ENCODE measurements around the gene DCAF10. TPM values are rescaled to one million over a fixed set of nuclear protein-coding genes. Genes with fewer than 3 reads are reported as not detected.
"Not testable (repeated sequence)": the region's sequence is repeated elsewhere in the genome, so short reads cannot be mapped to it uniquely, and the experiment has no call there.

DCAF10 gene
- total RNA-seq, 1 experiment from 2014 or later = 34.8 TPM

DNA sequence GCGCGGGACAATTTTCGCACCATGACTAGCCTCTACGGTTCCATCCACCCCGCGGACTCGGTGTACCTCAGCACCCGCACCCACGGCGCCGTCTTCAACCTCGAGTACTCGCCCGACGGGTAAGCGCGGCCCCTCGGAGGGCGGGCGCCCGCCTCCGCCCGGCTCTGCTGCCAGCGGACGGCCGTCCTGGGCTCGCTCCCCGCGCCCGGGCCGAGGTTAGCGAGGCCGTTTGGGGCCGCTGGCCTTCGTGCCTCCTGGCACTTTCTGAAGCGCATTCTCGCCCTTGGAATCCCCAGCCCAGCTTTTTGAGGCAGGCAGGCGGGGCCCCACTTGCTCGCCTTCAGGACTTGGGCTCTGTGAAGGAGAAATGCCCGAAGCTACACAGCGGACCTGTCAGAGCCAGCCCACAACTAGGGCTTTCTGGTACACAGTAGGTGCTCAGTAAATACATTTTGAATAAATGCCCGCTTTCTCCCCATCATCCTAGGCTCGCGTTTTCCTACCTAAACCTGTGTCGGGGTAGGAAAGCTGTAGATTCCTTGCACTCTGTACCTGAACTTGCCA, 772 bp downstream of the DCAF10 start:
- peak overlapping the region; percentile 98 for H3K9ac ChIP-seq (ENCODE audit: low read length)
- H3K36me3 ChIP-seq (ENCODE audit: insufficient read depth, low read length) = 0 out of 2 replicates have a peak, but pooled peaks cover 3% of the 10 kb centered on the region
- peak overlapping the region; percentile 83; the same call in 1 of the 2 replicates for H2AFZ ChIP-seq (ENCODE audit: low read length)
- H3K9me2 ChIP-seq (replicated peaks; ENCODE audit: insufficient read depth, low read length) = no peaks in the 10 kb centered on the region
- peaks cover 5% of the 10 kb centered on the region; the same call in 1 of the 2 replicates for H4K20me1 ChIP-seq (ENCODE audit: insufficient read depth, low read depth, low read length)
- peak overlapping the region; percentile 85 for H3K4me2 ChIP-seq (ENCODE audit: low read depth, low read length, poor library complexity, severe bottlenecking)
- no peaks in the 10 kb centered on the region for H3K9me3 ChIP-seq (ENCODE audit: low read length)
- H3K27ac ChIP-seq (ENCODE audit: low read length) = peak overlapping the region; percentile 76
- peak overlapping the region; percentile 93 for H3K4me3 ChIP-seq (ENCODE audit: low read length)
- peaks cover 34% of the 10 kb centered on the region for H3K4me1 ChIP-seq (ENCODE audit: low read length)
- H3K27me3 ChIP-seq (ENCODE audit: low read length) = no peaks in the 10 kb centered on the region
- H3K79me2 ChIP-seq (ENCODE audit: low read length) = peaks cover 56% of the 10 kb centered on the region
- DNase-seq = peak; percentile 69

DNA sequence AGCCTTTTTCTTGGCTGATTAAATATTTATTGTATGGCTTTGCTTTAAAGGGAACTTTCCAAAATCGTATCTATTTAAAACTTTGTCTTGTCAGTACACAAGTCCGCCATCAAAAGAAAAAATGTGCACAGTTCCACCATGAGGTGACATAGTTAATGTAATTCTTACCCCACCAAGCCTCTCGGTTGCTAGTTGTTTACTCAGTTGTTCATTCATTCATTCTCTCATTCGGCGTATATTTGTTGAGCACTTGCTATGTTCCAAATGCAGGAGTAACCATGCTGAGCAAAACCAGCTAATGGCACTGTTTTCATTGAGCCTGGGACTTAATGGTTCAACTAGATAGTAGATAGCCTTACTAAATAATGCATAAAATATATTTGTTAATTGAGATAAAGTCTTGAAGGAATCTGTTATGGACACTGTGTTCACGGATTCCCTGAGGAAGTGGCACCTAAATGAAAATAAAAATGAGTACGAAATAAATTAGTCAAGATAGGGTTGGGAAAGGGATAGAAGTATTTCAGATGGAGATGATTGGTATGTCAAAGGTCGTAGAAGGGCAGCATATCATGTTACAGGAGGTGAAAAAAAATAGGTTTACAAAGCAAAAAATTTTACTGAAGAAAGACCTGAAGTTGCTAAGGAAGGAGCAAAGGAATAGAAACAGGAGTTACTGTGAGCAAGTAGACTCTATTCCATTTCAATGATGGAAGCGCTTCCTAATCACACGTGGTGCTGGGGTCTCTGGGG, 1.5 kb downstream of the DCAF10 start:
- DNase-seq = peak; percentile 55
- no peaks in the 10 kb centered on the region for H3K27me3 ChIP-seq (ENCODE audit: low read length)
- no peaks in the 10 kb centered on the region for H3K9me2 ChIP-seq (replicated peaks; ENCODE audit: insufficient read depth, low read length)
- peaks cover 34% of the 10 kb centered on the region for H3K4me1 ChIP-seq (ENCODE audit: low read length)
- peak overlapping the region; percentile 76; the same call in 1 of the 2 replicates for H3K27ac ChIP-seq (ENCODE audit: low read length)
- H3K9me3 ChIP-seq (ENCODE audit: low read length) = no peaks in the 10 kb centered on the region
- 0 out of 2 replicates have a peak, but pooled peaks cover 5% of the 10 kb centered on the region for H3K36me3 ChIP-seq (ENCODE audit: insufficient read depth, low read length)
- H3K9ac ChIP-seq (ENCODE audit: low read length) = peak overlapping the region; percentile 98
- peaks cover 64% of the 10 kb centered on the region for H3K79me2 ChIP-seq (ENCODE audit: low read length)
- peaks cover 5% of the 10 kb centered on the region; the same call in 1 of the 2 replicates for H4K20me1 ChIP-seq (ENCODE audit: insufficient read depth, low read depth, low read length)
- H2AFZ ChIP-seq (ENCODE audit: low read length) = no peak overlapping the region
- peak overlapping the region; percentile 93 for H3K4me3 ChIP-seq (ENCODE audit: low read length)
- peak overlapping the region; percentile 85 for H3K4me2 ChIP-seq (ENCODE audit: low read depth, low read length, poor library complexity, severe bottlenecking)

DNA sequence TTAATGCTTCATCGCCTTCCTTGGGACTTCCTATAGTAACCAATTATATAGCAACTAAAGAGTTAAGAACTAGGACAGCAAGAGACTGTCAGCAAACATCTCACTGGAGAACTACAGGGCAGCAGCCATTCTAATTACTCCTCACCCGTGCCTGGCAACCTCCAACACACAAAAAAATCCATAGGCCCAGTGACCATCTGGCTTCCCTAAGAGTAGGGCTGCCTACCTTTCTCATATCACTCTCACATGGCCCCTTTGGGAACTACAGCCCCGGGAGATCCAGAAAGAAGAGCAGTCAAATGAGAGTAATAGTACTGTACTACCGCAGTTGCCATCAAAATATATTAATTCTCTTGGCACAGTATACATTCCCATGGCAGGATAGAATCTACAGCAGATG, 5.7 kb downstream of the DCAF10 start:
- Histone ChIP-seq H3K27me3 (ENCODE audit: low read length) (no peaks in the 10 kb centered on the region), H3K27ac (ENCODE audit: low read length) (no peak overlapping the region), H3K4me2 (ENCODE audit: low read depth, low read length, poor library complexity, severe bottlenecking) (no peak overlapping the region), H3K4me3 (ENCODE audit: low read length) (no peak overlapping the region), H4K20me1 (ENCODE audit: insufficient read depth, low read depth, low read length) (peaks cover 5% of the 10 kb centered on the region; the same call in 1 of the 2 replicates), H3K4me1 (ENCODE audit: low read length) (peaks cover 22% of the 10 kb centered on the region), H3K36me3 (ENCODE audit: insufficient read depth, low read length) (0 out of 2 replicates have a peak, but pooled peaks cover 5% of the 10 kb centered on the region), H3K9me3 (ENCODE audit: low read length) (no peaks in the 10 kb centered on the region), H3K9me2 (replicated peaks; ENCODE audit: insufficient read depth, low read length) (no peaks in the 10 kb centered on the region), H3K9ac (ENCODE audit: low read length) (no peak overlapping the region), H3K79me2 (ENCODE audit: low read length) (peaks cover 91% of the 10 kb centered on the region), H2AFZ (ENCODE audit: low read length) (no peak overlapping the region)
- DNase-seq = no peak

DNA sequence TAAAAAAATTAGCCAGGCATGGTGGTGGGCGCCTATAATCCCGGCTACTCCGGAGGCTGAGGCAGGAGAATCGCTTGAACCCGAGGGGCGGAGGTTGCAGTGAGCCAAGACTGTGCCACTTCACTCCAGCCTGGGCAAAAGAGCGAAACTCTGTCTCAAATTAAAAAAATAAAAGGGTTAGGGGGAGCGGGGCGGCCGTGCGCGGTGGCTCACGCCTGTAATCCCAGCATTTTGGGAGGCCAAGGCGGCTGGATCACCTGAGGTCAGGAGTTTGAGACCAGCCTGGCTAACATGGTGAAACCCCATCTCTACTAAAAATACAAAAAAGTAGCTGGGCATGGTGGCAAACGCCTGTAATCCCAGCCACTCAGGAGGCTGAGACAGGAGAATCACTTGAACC, 9.1 kb downstream of the DCAF10 start:
- H3K9ac ChIP-seq (ENCODE audit: low read length); H3K4me2 ChIP-seq (ENCODE audit: low read depth, low read length, poor library complexity, severe bottlenecking); H2AFZ ChIP-seq (ENCODE audit: low read length); DNase-seq; H3K4me1 ChIP-seq (ENCODE audit: low read length); H3K4me3 ChIP-seq (ENCODE audit: low read length); H3K9me2 ChIP-seq (replicated peaks; ENCODE audit: insufficient read depth, low read length); H3K9me3 ChIP-seq (ENCODE audit: low read length); H3K27ac ChIP-seq (ENCODE audit: low read length); H3K27me3 ChIP-seq (ENCODE audit: low read length); H4K20me1 ChIP-seq (ENCODE audit: insufficient read depth, low read depth, low read length); H3K36me3 ChIP-seq (ENCODE audit: insufficient read depth, low read length): not testable (repeated sequence)
- H3K79me2 ChIP-seq (ENCODE audit: low read length) = peaks cover 86% of the 10 kb centered on the region

DNA sequence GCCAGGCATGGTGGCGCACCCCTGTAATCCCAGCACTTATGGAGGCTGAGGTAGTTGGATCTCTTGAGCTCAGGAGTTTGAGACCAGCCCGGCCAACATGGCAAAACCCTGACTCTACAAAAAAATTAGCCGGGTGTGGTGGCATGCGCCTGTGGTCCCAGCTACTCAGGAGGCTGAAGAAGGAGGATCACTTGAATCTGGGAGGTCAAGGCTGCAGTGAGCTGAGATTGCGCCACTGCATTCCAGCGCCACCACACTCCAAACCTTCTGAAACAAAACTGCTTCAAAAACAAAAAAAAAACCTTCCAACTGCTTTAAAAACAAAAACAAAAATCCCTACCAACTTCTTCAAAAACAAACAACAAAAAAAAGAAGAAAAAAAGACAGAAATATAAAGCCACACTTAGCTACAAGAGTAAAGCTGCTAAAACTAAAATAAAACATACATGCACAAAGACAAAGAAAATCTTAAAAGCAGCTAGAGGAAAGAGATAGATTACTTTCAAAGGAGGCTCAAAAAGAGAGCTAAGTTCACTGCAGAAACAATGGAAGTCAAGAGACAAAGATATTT, 11.4 kb downstream of the DCAF10 start:
- H3K79me2 ChIP-seq (ENCODE audit: low read length) = peaks cover 86% of the 10 kb centered on the region
- no peaks in the 10 kb centered on the region for H3K9me3 ChIP-seq (ENCODE audit: low read length)
- no peak overlapping the region for H3K4me2 ChIP-seq (ENCODE audit: low read depth, low read length, poor library complexity, severe bottlenecking)
- H3K9ac ChIP-seq (ENCODE audit: low read length) = no peak overlapping the region
- no peak overlapping the region for H3K4me3 ChIP-seq (ENCODE audit: low read length)
- no peak for DNase-seq
- no peak overlapping the region for H3K27ac ChIP-seq (ENCODE audit: low read length)
- no peaks in the 10 kb centered on the region for H3K4me1 ChIP-seq (ENCODE audit: low read length)
- H3K36me3 ChIP-seq (ENCODE audit: insufficient read depth, low read length) = no peaks in the 10 kb centered on the region
- no peak overlapping the region for H2AFZ ChIP-seq (ENCODE audit: low read length)
- no peaks in the 10 kb centered on the region for H4K20me1 ChIP-seq (ENCODE audit: insufficient read depth, low read depth, low read length)
- H3K9me2 ChIP-seq (replicated peaks; ENCODE audit: insufficient read depth, low read length) = no peaks in the 10 kb centered on the region
- no peaks in the 10 kb centered on the region for H3K27me3 ChIP-seq (ENCODE audit: low read length)

DNA sequence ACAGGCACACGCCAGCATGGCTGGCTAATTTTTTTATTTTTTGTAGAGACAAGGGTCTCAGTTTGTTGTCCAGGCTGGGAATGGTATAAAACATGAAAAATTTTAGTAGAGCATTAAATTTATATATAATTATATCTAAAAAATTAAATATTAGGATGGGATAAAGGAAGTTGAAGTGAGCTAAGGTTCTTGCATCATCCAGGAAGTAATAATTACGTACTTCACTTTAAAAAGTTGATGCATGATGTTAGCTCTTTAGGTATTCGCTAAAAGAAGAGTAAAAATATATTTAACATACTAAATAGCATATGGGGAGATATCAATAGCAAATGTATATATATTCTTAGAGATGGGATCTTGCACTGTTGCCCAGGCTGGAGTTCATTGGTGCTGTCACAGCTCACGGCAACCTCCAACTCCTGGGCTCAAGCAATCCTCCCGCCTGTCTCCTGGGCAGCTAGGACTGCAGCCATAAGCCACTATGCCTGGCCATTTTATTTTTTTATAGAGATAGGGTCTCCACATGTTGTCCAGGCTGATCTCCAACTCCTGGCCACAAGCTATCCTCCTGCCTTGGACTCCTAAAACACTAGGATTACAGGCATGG, 12.3 kb downstream of the DCAF10 start:
- H3K9me3 ChIP-seq (ENCODE audit: low read length) = no peaks in the 10 kb centered on the region
- H2AFZ ChIP-seq (ENCODE audit: low read length) = no peak overlapping the region
- H3K27me3 ChIP-seq (ENCODE audit: low read length) = no peaks in the 10 kb centered on the region
- H3K27ac ChIP-seq (ENCODE audit: low read length) = no peak overlapping the region
- H3K4me2 ChIP-seq (ENCODE audit: low read depth, low read length, poor library complexity, severe bottlenecking) = no peak overlapping the region
- H3K36me3 ChIP-seq (ENCODE audit: insufficient read depth, low read length) = no peaks in the 10 kb centered on the region
- peaks cover 88% of the 10 kb centered on the region for H3K79me2 ChIP-seq (ENCODE audit: low read length)
- DNase-seq = no peak
- H3K9me2 ChIP-seq (replicated peaks; ENCODE audit: insufficient read depth, low read length) = no peaks in the 10 kb centered on the region
- H4K20me1 ChIP-seq (ENCODE audit: insufficient read depth, low read depth, low read length) = no peaks in the 10 kb centered on the region
- no peaks in the 10 kb centered on the region for H3K4me1 ChIP-seq (ENCODE audit: low read length)
- no peak overlapping the region for H3K9ac ChIP-seq (ENCODE audit: low read length)
- H3K4me3 ChIP-seq (ENCODE audit: low read length) = no peak overlapping the region

DNA sequence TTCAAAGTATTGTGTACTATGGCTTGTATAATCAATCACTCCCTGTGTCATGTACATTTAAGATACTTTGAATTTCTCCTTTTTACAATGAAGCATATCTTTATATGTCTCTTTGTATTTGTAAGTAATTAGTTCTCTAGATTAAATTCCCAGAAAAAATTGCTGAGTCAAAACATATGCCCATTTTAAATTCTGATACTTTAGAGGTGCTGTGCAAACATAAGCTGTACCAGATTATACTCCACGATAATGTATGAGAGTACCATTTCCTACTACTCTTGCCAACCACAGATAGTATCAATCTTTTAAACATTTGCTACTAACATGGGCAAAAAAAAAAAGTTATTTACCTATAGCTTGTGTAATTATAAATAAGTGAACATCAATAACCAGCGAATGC, 18.3 kb downstream of the DCAF10 start:
- Histone ChIP-seq H3K4me2 (ENCODE audit: low read depth, low read length, poor library complexity, severe bottlenecking) (no peak overlapping the region), H3K79me2 (ENCODE audit: low read length) (peaks cover 70% of the 10 kb centered on the region), H3K9me3 (ENCODE audit: low read length) (no peaks in the 10 kb centered on the region), H4K20me1 (ENCODE audit: insufficient read depth, low read depth, low read length) (no peaks in the 10 kb centered on the region), H3K27ac (ENCODE audit: low read length) (no peak overlapping the region), H3K27me3 (ENCODE audit: low read length) (no peaks in the 10 kb centered on the region), H2AFZ (ENCODE audit: low read length) (no peak overlapping the region), H3K36me3 (ENCODE audit: insufficient read depth, low read length) (peaks cover 22% of the 10 kb centered on the region), H3K9ac (ENCODE audit: low read length) (no peak overlapping the region), H3K4me1 (ENCODE audit: low read length) (no peaks in the 10 kb centered on the region), H3K9me2 (replicated peaks; ENCODE audit: insufficient read depth, low read length) (0 out of 2 replicates have a peak, but pooled peaks cover 4% of the 10 kb centered on the region), H3K4me3 (ENCODE audit: low read length) (no peak overlapping the region)
- DNase-seq = no peak

DNA sequence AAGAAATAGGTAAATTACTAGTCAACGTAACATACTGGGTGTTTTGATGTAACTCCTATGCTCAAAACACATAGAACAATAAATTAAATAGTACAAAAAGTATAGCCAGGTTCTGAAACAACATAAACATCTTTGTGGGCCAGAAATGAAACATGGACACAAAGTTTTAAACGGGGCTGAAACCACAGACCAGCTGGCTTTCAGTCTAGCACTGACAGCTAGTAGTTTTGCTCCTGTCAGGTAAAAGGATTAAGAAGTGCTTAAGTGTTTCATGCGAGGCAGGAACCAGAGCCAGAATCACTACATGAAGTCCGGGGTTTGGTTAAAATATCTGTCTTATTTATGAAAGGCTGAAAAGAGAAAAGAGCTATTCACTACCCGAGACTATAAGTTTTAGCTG, 19.5 kb downstream of the DCAF10 start:
- Histone ChIP-seq H3K4me3 (ENCODE audit: low read length) (no peak overlapping the region), H3K9me3 (ENCODE audit: low read length) (no peaks in the 10 kb centered on the region), H3K27me3 (ENCODE audit: low read length) (no peaks in the 10 kb centered on the region), H3K4me2 (ENCODE audit: low read depth, low read length, poor library complexity, severe bottlenecking) (no peak overlapping the region), H3K4me1 (ENCODE audit: low read length) (no peaks in the 10 kb centered on the region), H3K27ac (ENCODE audit: low read length) (no peak overlapping the region), H4K20me1 (ENCODE audit: insufficient read depth, low read depth, low read length) (no peaks in the 10 kb centered on the region), H3K79me2 (ENCODE audit: low read length) (peaks cover 68% of the 10 kb centered on the region), H3K9ac (ENCODE audit: low read length) (no peak overlapping the region), H3K9me2 (replicated peaks; ENCODE audit: insufficient read depth, low read length) (0 out of 2 replicates have a peak, but pooled peaks cover 4% of the 10 kb centered on the region), H2AFZ (ENCODE audit: low read length) (no peak overlapping the region), H3K36me3 (ENCODE audit: insufficient read depth, low read length) (peaks cover 33% of the 10 kb centered on the region)
- no peak for DNase-seq
